Ovary (tissue), 3 donors: ENCODE data around the gene RSBN1L.

ENCODE experiments used
- CTCF ChIP-seq, 3 donors: fragments of 450-650 bp in 2 of 3; fragments of 200-600 bp in 1 of 3; IDR thresholded peaks; one replicate each; pipeline versions ENCODE4 v1.5.1 to v1.8.0; 2016 to 2022; ENCODE audit warnings: antibody characterized with exemption in 3 of 3, mild to moderate bottlenecking in 1 of 3
- EP300 ChIP-seq: sonication (generic); formaldehyde crosslinking; IDR thresholded peaks from one replicate; pipeline ENCODE4 v1.6.1; 2017; ENCODE audit warnings: antibody characterized with exemption
- POLR2A ChIP-seq: fragments of 450-650 bp; IDR thresholded peaks from one replicate; pipeline ENCODE4 v1.6.1; 2017; ENCODE audit warnings: antibody characterized with exemption, mild to moderate bottlenecking, moderate library complexity
- donor health status: DM: no; HTN: no; CAD: no.

GRCh38 chr7:77825131-77825530 is 128.9 kb downstream of the RSBN1L start:
- TF ChIP-seq CTCF (IDR thresholded peaks at IDR 0.05) (no peak), POLR2A (no peak), EP300 (no peak)
